Measurements from ENCODE around the gene TEK. TPM values are rescaled to one million over a fixed set of nuclear protein-coding genes. Genes with fewer than 3 reads are reported as not detected.

TEK gene
- total and polyA plus RNA-seq, 2 donors (not counting 1 experiment from before 2014, with no cell fraction given), result not detected

- ATAC-seq (ENCODE audit: low read depth) (peak; percentile 21), DNase-seq (peak; percentile 27)
- no peak overlapping the region for H3K27ac Mint-ChIP-seq
- TF ChIP-seq CTCF (IDR thresholded peaks at IDR 0.05) (peak; percentile 59), EZH2 (IDR thresholded peaks at IDR 0.05; ENCODE audit: borderline replicate concordance, insufficient read depth, low read depth, low read length, poor library complexity, severe bottlenecking) (no peak)
- no peak overlapping the region for H2AFZ ChIP-seq (ENCODE audit: insufficient read depth, low read depth, low read length, poor library complexity, severe bottlenecking)
- no peaks in the 10 kb centered on the region for H3K9me3 ChIP-seq (ENCODE audit: control extremely low read depth in 1 of 3, control insufficient read depth in 2 of 3, insufficient read depth in 1 of 3, low read length in 2 of 3)
- no peaks in the 10 kb centered on the region for H3K4me1 Mint-ChIP-seq
- ChIA-PET CTCF (interaction anchor here (0.5 to 1.7 kb wide), 4 partner anchors 31 to 641 kb away, joined by 3 to 5 read pairs (median 3); no protein-coding TSS in a partner anchor), POLR2A (no interaction called here)
- H3K4me1 ChIP-seq (ENCODE audit: control insufficient read depth in 2 of 2, insufficient read depth in 2 of 2, low read length in 2 of 2), result no peaks in the 10 kb centered on the region
- intact Hi-C loops (cut with micrococcal nuclease), result loop anchor here (1.0 kb wide), 1 partner anchor 301 kb away; no protein-coding TSS in a partner anchor
- H3K79me2 ChIP-seq (ENCODE audit: control insufficient read depth, insufficient read depth, low read length), result no peaks in the 10 kb centered on the region
- H3K4me3 Mint-ChIP-seq, result no peak overlapping the region
- no peak overlapping the region for H3K4me3 ChIP-seq (ENCODE audit: control extremely low read depth in 1 of 5, extremely low read depth in 1 of 5, insufficient read depth in 1 of 5, low read depth in 2 of 5, low read length in 4 of 5)
- no peak overlapping the region for H3K4me2 ChIP-seq (replicated peaks; ENCODE audit: low read depth, low read length, poor library complexity, severe bottlenecking)
- peaks cover 17% of the 10 kb centered on the region for H3K27me3 Mint-ChIP-seq
- H4K20me1 ChIP-seq (ENCODE audit: control insufficient read depth, insufficient read depth, low read length, poor library complexity, severe bottlenecking), result no peaks in the 10 kb centered on the region
- H3K36me3 ChIP-seq (replicated peaks in 1 of 2; ENCODE audit: control extremely low read depth in 1 of 2, control insufficient read depth in 1 of 2, extremely low read depth in 1 of 2, insufficient read depth in 2 of 2, low read length in 1 of 2), result no peaks in the 10 kb centered on the region
- peaks cover 2% of the 10 kb centered on the region for H3K9me3 Mint-ChIP-seq (ENCODE audit: insufficient read depth)
- no peak overlapping the region for H3K27ac ChIP-seq (ENCODE audit: low read length in 2 of 2)
- no peak overlapping the region for H3K9ac ChIP-seq (ENCODE audit: low read length)
- peaks cover 0 to 4% (median 0%) of the 10 kb centered on the region in 4 experiments for H3K27me3 ChIP-seq (replicated peaks in 1 of 4; ENCODE audit: control extremely low read depth in 1 of 4, control insufficient read depth in 3 of 4, insufficient read depth in 4 of 4, low read length in 3 of 4)
- 0% methylated on average over 1 of the region's 2 CpGs for WGBS (ENCODE audit: insufficient coverage)
These were observed 138.7 kb downstream of the TEK start for GRCh38 chr9:27247756-27248155.

- Mint-ChIP-seq H3K27ac (no peak overlapping the region), H3K9me3 (ENCODE audit: insufficient read depth) (no peaks in the 10 kb centered on the region), H3K4me3 (no peak overlapping the region), H3K27me3 (peaks cover 17% of the 10 kb centered on the region), H3K4me1 (no peaks in the 10 kb centered on the region)
- no peak for TF ChIP-seq CTCF (IDR thresholded peaks at IDR 0.05)
- TF ChIP-seq EZH2 (IDR thresholded peaks at IDR 0.05; ENCODE audit: borderline replicate concordance, insufficient read depth, low read depth, low read length, poor library complexity, severe bottlenecking), result no peak
- Histone ChIP-seq H3K27ac (ENCODE audit: low read length in 2 of 2) (no peak overlapping the region), H3K4me2 (replicated peaks; ENCODE audit: low read depth, low read length, poor library complexity, severe bottlenecking) (no peak overlapping the region), H3K79me2 (ENCODE audit: control insufficient read depth, insufficient read depth, low read length) (no peaks in the 10 kb centered on the region), H4K20me1 (ENCODE audit: control insufficient read depth, insufficient read depth, low read length, poor library complexity, severe bottlenecking) (no peaks in the 10 kb centered on the region), H2AFZ (ENCODE audit: insufficient read depth, low read depth, low read length, poor library complexity, severe bottlenecking) (no peak overlapping the region), H3K4me1 (ENCODE audit: control insufficient read depth in 2 of 2, insufficient read depth in 2 of 2, low read length in 2 of 2) (no peaks in the 10 kb centered on the region), H3K27me3 (replicated peaks in 1 of 4; ENCODE audit: control extremely low read depth in 1 of 4, control insufficient read depth in 3 of 4, insufficient read depth in 4 of 4, low read length in 3 of 4) (peaks cover 0 to 4% (median 0%) of the 10 kb centered on the region in 4 experiments), H3K9me3 (ENCODE audit: control extremely low read depth in 1 of 3, control insufficient read depth in 2 of 3, insufficient read depth in 1 of 3, low read length in 2 of 3) (no peaks in the 10 kb centered on the region), H3K9ac (ENCODE audit: low read length) (no peak overlapping the region), H3K4me3 (ENCODE audit: control extremely low read depth in 1 of 5, extremely low read depth in 1 of 5, insufficient read depth in 1 of 5, low read depth in 2 of 5, low read length in 4 of 5) (no peak overlapping the region), H3K36me3 (replicated peaks in 1 of 2; ENCODE audit: control extremely low read depth in 1 of 2, control insufficient read depth in 1 of 2, extremely low read depth in 1 of 2, insufficient read depth in 2 of 2, low read length in 1 of 2) (no peaks in the 10 kb centered on the region)
- DNase-seq, result no peak
- POLR2A ChIA-PET, result no interaction called here
- ATAC-seq (ENCODE audit: low read depth), result no peak
- intact Hi-C loops (cut with micrococcal nuclease), result no loop called here
- CTCF ChIA-PET, result interaction anchor here (1.7 kb wide), 1 partner anchor 299 kb away, joined by 5 read pairs; no protein-coding TSS in a partner anchor
These were observed 139.7 kb downstream of the TEK start for GRCh38 chr9:27248702-27249101.
